Measurements from ENCODE around the gene SLC44A2. TPM values are rescaled to one million over a fixed set of nuclear protein-coding genes. Genes with fewer than 3 reads are reported as not detected.

The SLC44A2 gene
- total and polyA plus RNA-seq, 2 experiments from 2014 or later: 43.2 to 65.0 TPM

- peaks cover 19% of the 10 kb centered on the region; the same call in 1 of the 2 replicates for H3F3A ChIP-seq (replicated peaks; ENCODE audit: low read depth)
- H3K4me1 ChIP-seq (ENCODE audit: insufficient read depth): peaks cover 9% of the 10 kb centered on the region; the same call in 1 of the 2 replicates
- no peak overlapping the region for H3K4me3 ChIP-seq
- no peak overlapping the region for H3K27ac ChIP-seq (ENCODE audit: low read depth)
- peaks cover 7% of the 10 kb centered on the region for H3K9me2 ChIP-seq (ENCODE audit: insufficient read depth)
- H3K36me3 ChIP-seq (ENCODE audit: insufficient read depth): peaks cover 28% of the 10 kb centered on the region
- H3K79me2 ChIP-seq (replicated peaks; ENCODE audit: insufficient read depth): peaks cover 17% of the 10 kb centered on the region
- H3K4me2 ChIP-seq: no peak overlapping the region
- no peaks in the 10 kb centered on the region; the same call in none of the 3 replicates for H3K9me3 Mint-ChIP-seq
- no peaks in the 10 kb centered on the region for H4K20me1 ChIP-seq (replicated peaks; ENCODE audit: insufficient read depth)
- peaks cover 11% of the 10 kb centered on the region; the same call in 2 of the 3 replicates for H3K4me1 Mint-ChIP-seq
- no peak overlapping the region for H3K4me3 Mint-ChIP-seq
- ATAC-seq (no peak), DNase-seq (ENCODE audit: low spot score) (peak; percentile 27)
- peaks cover 57% of the 10 kb centered on the region for H3K36me3 Mint-ChIP-seq (ENCODE audit: low read depth)
- H3K27ac Mint-ChIP-seq: no peak overlapping the region
- no peaks in the 10 kb centered on the region for H3K27me3 ChIP-seq (ENCODE audit: insufficient read depth)
- peaks cover 11% of the 10 kb centered on the region for H3K27me3 Mint-ChIP-seq (ENCODE audit: insufficient read depth, low read depth, poor library complexity)
- no peak overlapping the region for H2AFZ ChIP-seq
- no peak for TF ChIP-seq CTCF (conservative IDR thresholded peaks at IDR 0.05; ENCODE audit: low read depth in 2 of 2)
- no peak for TF ChIP-seq EZH2phosphoT487 (IDR thresholded peaks at IDR 0.05; ENCODE audit: unreplicated experiment)
- no peak for TF ChIP-seq JUNB (IDR thresholded peaks at IDR 0.05; ENCODE audit: unreplicated experiment)
- TF ChIP-seq ZNF114 (CRISPR knock-in tag; IDR thresholded peaks at IDR 0.05): no peak
- no peak for TF ChIP-seq EZH2 (IDR thresholded peaks at IDR 0.05; ENCODE audit: low read depth, unreplicated experiment)
- TF ChIP-seq ZNF462 (CRISPR knock-in tag; IDR thresholded peaks at IDR 0.05): no peak
- no peak for TF ChIP-seq CREB1 (CRISPR knock-in tag; IDR thresholded peaks at IDR 0.05; ENCODE audit: low read depth)
- TF ChIP-seq ETS1 (IDR thresholded peaks at IDR 0.05): no peak
- no peak for TF ChIP-seq NANOG (IDR thresholded peaks at IDR 0.05; ENCODE audit: borderline replicate concordance)
- no peak for TF ChIP-seq ZNF331 (CRISPR knock-in tag; IDR thresholded peaks at IDR 0.05; ENCODE audit: low read depth)
- no peak for TF ChIP-seq STAT1 (IDR thresholded peaks at IDR 0.05; ENCODE audit: unreplicated experiment)
- TF ChIP-seq POLR2AphosphoS5 (IDR thresholded peaks at IDR 0.05; ENCODE audit: low read depth): no peak
- no peak for TF ChIP-seq REST (IDR thresholded peaks at IDR 0.05; ENCODE audit: unreplicated experiment)
These were observed 42.1 kb upstream of the SLC44A2 start for GRCh38 chr19:10583036-10583776.
